ENCODE results near the gene ELMO1.

The ELMO1 gene

GRCh38 chr7:37079420-37079819 lies 369.2 kb downstream of the ELMO1 start:
- FAIRE-seq, result no peak

- FAIRE-seq, result no peak
Observed at GRCh38 chr7:37076668-37077067, 372.0 kb downstream of the ELMO1 start.

- no peak for FAIRE-seq
Observed at GRCh38 chr7:37074370-37074769, 374.3 kb downstream of the ELMO1 start.

GRCh38 chr7:37071124-37071523 lies 377.5 kb downstream of the ELMO1 start:
- no peak for FAIRE-seq

- FAIRE-seq, result no peak
Observed at GRCh38 chr7:37070471-37070870, 378.2 kb downstream of the ELMO1 start.

GRCh38 chr7:37070031-37070430 lies 378.6 kb downstream of the ELMO1 start:
- no peak for FAIRE-seq

GRCh38 chr7:37069336-37069735 lies 379.3 kb downstream of the ELMO1 start:
- FAIRE-seq, result no peak

GRCh38 chr7:37068902-37069301 lies 379.8 kb downstream of the ELMO1 start:
- no peak for FAIRE-seq

- FAIRE-seq, result no peak
Observed at GRCh38 chr7:37068038-37068437, 380.6 kb downstream of the ELMO1 start.

GRCh38 chr7:37065779-37066271 lies 382.8 kb downstream of the ELMO1 start:
- FAIRE-seq, result no peak

GRCh38 chr7:37062560-37062859 lies 386.2 kb downstream of the ELMO1 start:
- no peak for FAIRE-seq

GRCh38 chr7:37061849-37062559 lies 386.7 kb downstream of the ELMO1 start:
- no peak for FAIRE-seq

GRCh38 chr7:37056234-37056912 lies 392.3 kb downstream of the ELMO1 start:
- FAIRE-seq, result no peak

- no peak for FAIRE-seq
Observed at GRCh38 chr7:37054624-37055241, 393.9 kb downstream of the ELMO1 start.

- no peak for FAIRE-seq
Observed at GRCh38 chr7:37052705-37053104, 396.0 kb downstream of the ELMO1 start.

GRCh38 chr7:37050801-37051200 lies 397.9 kb downstream of the ELMO1 start:
- no peak for FAIRE-seq

- FAIRE-seq, result no peak
Observed at GRCh38 chr7:37048674-37049073, 400.0 kb downstream of the ELMO1 start.

- FAIRE-seq, result no peak
Observed at GRCh38 chr7:37047260-37047659, 401.4 kb downstream of the ELMO1 start.

- no peak for FAIRE-seq
Observed at GRCh38 chr7:37046531-37047079, 402.1 kb downstream of the ELMO1 start.

- FAIRE-seq, result no peak
Observed at GRCh38 chr7:37045681-37046179, 402.9 kb downstream of the ELMO1 start.

- FAIRE-seq, result no peak
Observed at GRCh38 chr7:37041461-37041860, 407.2 kb downstream of the ELMO1 start.

- no peak for FAIRE-seq
Observed at GRCh38 chr7:37040330-37040729, 408.3 kb downstream of the ELMO1 start.

GRCh38 chr7:37039131-37039749 lies 409.4 kb downstream of the ELMO1 start:
- no peak for FAIRE-seq
